Spleen (tissue), 11 donors: ENCODE measurements around the gene TNRC6A. TPM values are rescaled to one million over a fixed set of nuclear protein-coding genes. Genes with fewer than 3 reads are reported as not detected.

ENCODE experiments used
- DNase-seq: peaks from one replicate; pipeline ENCODE4 v3.0.0-alpha.2; 2020
- H3K27ac ChIP-seq, 8 donors: fragments of 200-600 bp; sonication (generic) in 7 of 8; 1 replicate in 4 of 8; 2 replicates in 4 of 8; pipeline versions ENCODE4 v1.5.0 to v1.8.0; 2016 to 2021; ENCODE audit warnings: inconsistent platforms in 4 of 8, mild to moderate bottlenecking in 4 of 8, moderate library complexity in 1 of 8
- H3K27me3 ChIP-seq, 7 donors: fragments of 200-600 bp; sonication (generic) in 6 of 7; replicated peaks in 1 of 7; 1 replicate in 4 of 7; 2 replicates in 3 of 7; pipeline versions ENCODE4 v1.5.0 to v1.8.0; 2016 to 2021; ENCODE audit warnings: inconsistent platforms in 3 of 7, mild to moderate bottlenecking in 1 of 7
- H3K36me3 ChIP-seq, 6 donors: fragments of 200-600 bp; sonication (generic) in 5 of 6; 1 replicate in 4 of 6; 2 replicates in 2 of 6; pipeline versions ENCODE4 v1.5.0 to v1.8.0; 2016 to 2021; ENCODE audit warnings: inconsistent platforms in 2 of 6
- H3K4me1 ChIP-seq, 6 donors: fragments of 200-600 bp; sonication (generic) in 5 of 6; 1 replicate in 3 of 6; 2 replicates in 3 of 6; pipeline versions ENCODE4 v1.5.0 to v1.8.0; 2016 to 2021; ENCODE audit warnings: inconsistent platforms in 3 of 6
- H3K4me3 ChIP-seq, 8 donors: fragments of 200-600 bp; sonication (generic) in 7 of 8; 1 replicate in 4 of 8; 2 replicates in 4 of 8; pipeline versions ENCODE4 v1.5.0 to v1.8.0; 2016 to 2021; ENCODE audit warnings: inconsistent platforms in 4 of 8, mild to moderate bottlenecking in 4 of 8, moderate library complexity in 2 of 8
- H3K9me3 ChIP-seq, 8 donors: fragments of 200-600 bp; sonication (generic) in 7 of 8; 1 replicate in 4 of 8; 2 replicates in 4 of 8; pipeline versions ENCODE4 v1.5.0 to v1.8.0; 2016 to 2021; ENCODE audit warnings: inconsistent platforms in 4 of 8
- POLR2A ChIP-seq, 3 donors: fragments of 450-650 bp; IDR thresholded peaks; one replicate each; pipeline ENCODE4 v1.5.1; 2017; ENCODE audit warnings: antibody characterized with exemption in 3 of 3, mild to moderate bottlenecking in 1 of 3
- POLR2AphosphoS5 ChIP-seq, 3 donors: sonication (generic); formaldehyde crosslinking; IDR thresholded peaks; one replicate each; pipeline ENCODE4 v1.5.1; 2017; ENCODE audit warnings: antibody characterized with exemption in 3 of 3
- WGBS, 5 donors: extraction: QIAGEN DNeasy Blood & Tissue Kit in 3 of 5; methylation state at CpG; one replicate each; pipeline versions ENCODE4 v1.1.5 to v1.1.7; 2013 to 2018; 5-methylcytosine and 5-hydroxymethylcytosine counted together
- intact Hi-C: fragments of 100-400 bp; cut with DNase I; formaldehyde crosslinking; loops from one replicate; pipeline ENCODE4 v1.15.0; 2023; ENCODE audit warnings: low total_unique reads
- polyA plus RNA-seq, 3 donors: library from polyadenylated mRNA; stranded (reverse); fragments of 200-250 nt; gene quantifications; one replicate each; pipeline ENCODE4 v1.2.1, GENCODE V29; 2013
- total RNA-seq, 7 donors: library from RNA; depleted of rRNA in 3 of 7; stranded (reverse); fragments of >200 nt in 3 of 7; fragmentation: NEBNext Ultra II Directional in 4 of 7; extraction: Animal tissue kit (Norgen Biotek cat#: 25700) in 4 of 7; gene quantifications; one replicate each; pipeline versions ENCODE4 v1.1.0 to v1.2.1, GENCODE V29; 2016 to 2021
- TF ChIP-seq, protein P1 (sequence below), 11 experiments: fragments of 200-600 bp in 7 of 11; fragments of 450-650 bp in 4 of 11; sonication (generic) in 4 of 11; IDR thresholded peaks in 8 of 11; conservative IDR thresholded peaks in 3 of 11; 1 replicate in 7 of 11; 2 replicates in 4 of 11; pipeline versions ENCODE4 v1.4.0 to v1.8.0; 2016 to 2021; ENCODE audit warnings: antibody characterized with exemption in 11 of 11, inconsistent platforms in 4 of 11, mild to moderate bottlenecking in 1 of 11
- donor health status: healthy with polysubstance abuse.
- donor health status: DM: no; HTN: no; CAD: no; lungs with moderate emphysema.
- donor health status: DM: no; HTN: no; CAD: no.
- donor health status: Bipolar disorder and iron deficiency.
- donor health status: healthy.
- donor health status: DM: no; HTN: no; CAD: no.
- donor health status: DM: yes; HTN: yes; CAD: no.

The TNRC6A gene
- total and polyA plus RNA-seq, 10 donors, result 6.5 to 67.8 (median 57.3) TPM

GRCh38 chr16:24789881-24790280 is 60.4 kb downstream of the TNRC6A start:
- intact Hi-C loops, result no loop called here
- H3K27me3 ChIP-seq, result no peaks in the 10 kb centered on the region
- H3K27ac ChIP-seq, result no peak overlapping the region
- peaks cover 4 to 95% (median 62%) of the 10 kb centered on the region in 6 donors for H3K36me3 ChIP-seq
- no peaks in the 10 kb centered on the region for H3K4me1 ChIP-seq
- DNase-seq, result no peak
- TF ChIP-seq POLR2A (IDR thresholded peaks at IDR 0.05), result no peak
- no peak for TF ChIP-seq POLR2AphosphoS5 (IDR thresholded peaks at IDR 0.05)
- TF ChIP-seq, protein P1, sequence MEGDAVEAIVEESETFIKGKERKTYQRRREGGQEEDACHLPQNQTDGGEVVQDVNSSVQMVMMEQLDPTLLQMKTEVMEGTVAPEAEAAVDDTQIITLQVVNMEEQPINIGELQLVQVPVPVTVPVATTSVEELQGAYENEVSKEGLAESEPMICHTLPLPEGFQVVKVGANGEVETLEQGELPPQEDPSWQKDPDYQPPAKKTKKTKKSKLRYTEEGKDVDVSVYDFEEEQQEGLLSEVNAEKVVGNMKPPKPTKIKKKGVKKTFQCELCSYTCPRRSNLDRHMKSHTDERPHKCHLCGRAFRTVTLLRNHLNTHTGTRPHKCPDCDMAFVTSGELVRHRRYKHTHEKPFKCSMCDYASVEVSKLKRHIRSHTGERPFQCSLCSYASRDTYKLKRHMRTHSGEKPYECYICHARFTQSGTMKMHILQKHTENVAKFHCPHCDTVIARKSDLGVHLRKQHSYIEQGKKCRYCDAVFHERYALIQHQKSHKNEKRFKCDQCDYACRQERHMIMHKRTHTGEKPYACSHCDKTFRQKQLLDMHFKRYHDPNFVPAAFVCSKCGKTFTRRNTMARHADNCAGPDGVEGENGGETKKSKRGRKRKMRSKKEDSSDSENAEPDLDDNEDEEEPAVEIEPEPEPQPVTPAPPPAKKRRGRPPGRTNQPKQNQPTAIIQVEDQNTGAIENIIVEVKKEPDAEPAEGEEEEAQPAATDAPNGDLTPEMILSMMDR (IDR thresholded peaks at IDR 0.05 in 8 of 11, conservative IDR thresholded peaks at IDR 0.05 in 3 of 11), result no peak
- WGBS, 5 donors, result 92 to 98% (median 96%) methylated on average over 2 of the region's 2 CpGs
- no peak overlapping the region for H3K4me3 ChIP-seq
- H3K9me3 ChIP-seq, result no peaks in the 10 kb centered on the region

DNA sequence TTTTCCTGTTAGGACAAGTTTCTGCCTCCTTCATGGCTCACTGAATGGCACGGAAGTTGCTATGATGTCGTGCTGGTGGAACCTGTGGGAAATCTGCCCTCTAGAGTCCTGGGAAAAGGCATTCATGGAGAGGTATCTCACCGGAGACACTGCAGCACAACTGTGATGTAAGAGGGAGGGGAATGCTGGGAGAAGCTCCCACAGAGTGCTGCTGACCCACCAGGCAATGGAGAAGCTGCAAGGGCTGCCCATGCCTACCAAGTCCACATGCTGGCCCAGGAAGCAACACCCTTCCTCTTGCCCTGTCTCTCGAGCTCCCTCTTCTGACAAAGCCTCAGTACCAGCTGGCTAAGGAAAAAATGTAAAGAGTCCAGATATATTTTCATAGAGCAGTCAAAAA is 71.1 kb downstream of the TNRC6A start:
- 85 to 95% (median 89%) methylated on average over 4 of the region's 4 CpGs for WGBS, 5 donors
- no peaks in the 10 kb centered on the region for H3K9me3 ChIP-seq
- H3K4me1 ChIP-seq, result no peaks in the 10 kb centered on the region
- DNase-seq, result no peak
- intact Hi-C loops, result no loop called here
- H3K27ac ChIP-seq, result no peak overlapping the region
- H3K4me3 ChIP-seq, result no peak overlapping the region
- no peaks in the 10 kb centered on the region for H3K27me3 ChIP-seq
- peaks cover 4 to 100% (median 85%) of the 10 kb centered on the region in 6 donors for H3K36me3 ChIP-seq
- TF ChIP-seq POLR2A (IDR thresholded peaks at IDR 0.05) (no peak), POLR2AphosphoS5 (IDR thresholded peaks at IDR 0.05) (no peak)
- TF ChIP-seq, protein P1 (IDR thresholded peaks at IDR 0.05 in 8 of 11, conservative IDR thresholded peaks at IDR 0.05 in 3 of 11), result no peak

- Histone ChIP-seq H3K27me3 (no peaks in the 10 kb centered on the region), H3K36me3 (peaks cover 6 to 100% (median 93%) of the 10 kb centered on the region in 6 donors), H3K4me3 (no peak overlapping the region), H3K9me3 (no peaks in the 10 kb centered on the region), H3K4me1 (no peaks in the 10 kb centered on the region), H3K27ac (no peak overlapping the region)
- intact Hi-C loops, result no loop called here
- no peak for DNase-seq
- WGBS, 5 donors, result 93 to 96% (median 94%) methylated on average over 3 of the region's 3 CpGs
- TF ChIP-seq POLR2AphosphoS5 (IDR thresholded peaks at IDR 0.05) (no peak), POLR2A (IDR thresholded peaks at IDR 0.05) (no peak)
- TF ChIP-seq, protein P1 (IDR thresholded peaks at IDR 0.05 in 8 of 11, conservative IDR thresholded peaks at IDR 0.05 in 3 of 11), result no peak
These were observed 72.4 kb downstream of the TNRC6A start for GRCh38 chr16:24801761-24802302.

DNA sequence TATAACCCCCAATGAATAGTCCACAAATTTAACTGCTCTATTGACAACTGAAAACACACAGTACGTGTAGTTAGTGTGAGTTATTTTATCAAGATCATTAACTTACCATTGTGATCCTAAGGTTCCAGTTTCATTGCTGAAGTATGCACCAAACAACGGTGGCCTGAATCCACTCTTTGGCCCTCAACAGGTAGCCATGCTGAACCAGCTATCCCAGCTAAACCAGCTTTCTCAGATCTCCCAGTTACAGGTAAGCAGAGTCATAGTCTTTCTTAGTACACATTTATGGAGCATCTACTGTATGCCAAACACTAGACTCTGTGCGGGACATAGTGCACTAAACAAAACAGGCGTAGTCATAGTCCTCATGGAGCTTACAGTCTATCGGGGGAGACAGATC is 76.0 kb downstream of the TNRC6A start:
- Histone ChIP-seq H3K27ac (no peak overlapping the region), H3K4me1 (no peaks in the 10 kb centered on the region), H3K4me3 (no peak overlapping the region), H3K27me3 (no peaks in the 10 kb centered on the region), H3K9me3 (no peaks in the 10 kb centered on the region), H3K36me3 (peaks cover 9 to 100% (median 93%) of the 10 kb centered on the region in 6 donors)
- intact Hi-C loops, result no loop called here
- 93 to 97% (median 96%) methylated on average over 5 of the region's 5 CpGs for WGBS, 5 donors
- TF ChIP-seq POLR2AphosphoS5 (IDR thresholded peaks at IDR 0.05) (no peak), POLR2A (IDR thresholded peaks at IDR 0.05) (no peak)
- TF ChIP-seq, protein P1 (IDR thresholded peaks at IDR 0.05 in 8 of 11, conservative IDR thresholded peaks at IDR 0.05 in 3 of 11), result no peak
- DNase-seq, result no peak
